ENCODE measurements around the gene OLFM2. TPM values are rescaled to one million over a fixed set of nuclear protein-coding genes. Genes with fewer than 3 reads are reported as not detected.

Gene OLFM2
- total RNA-seq, 1 experiment from 2014 or later, result 75.6 TPM

DNA sequence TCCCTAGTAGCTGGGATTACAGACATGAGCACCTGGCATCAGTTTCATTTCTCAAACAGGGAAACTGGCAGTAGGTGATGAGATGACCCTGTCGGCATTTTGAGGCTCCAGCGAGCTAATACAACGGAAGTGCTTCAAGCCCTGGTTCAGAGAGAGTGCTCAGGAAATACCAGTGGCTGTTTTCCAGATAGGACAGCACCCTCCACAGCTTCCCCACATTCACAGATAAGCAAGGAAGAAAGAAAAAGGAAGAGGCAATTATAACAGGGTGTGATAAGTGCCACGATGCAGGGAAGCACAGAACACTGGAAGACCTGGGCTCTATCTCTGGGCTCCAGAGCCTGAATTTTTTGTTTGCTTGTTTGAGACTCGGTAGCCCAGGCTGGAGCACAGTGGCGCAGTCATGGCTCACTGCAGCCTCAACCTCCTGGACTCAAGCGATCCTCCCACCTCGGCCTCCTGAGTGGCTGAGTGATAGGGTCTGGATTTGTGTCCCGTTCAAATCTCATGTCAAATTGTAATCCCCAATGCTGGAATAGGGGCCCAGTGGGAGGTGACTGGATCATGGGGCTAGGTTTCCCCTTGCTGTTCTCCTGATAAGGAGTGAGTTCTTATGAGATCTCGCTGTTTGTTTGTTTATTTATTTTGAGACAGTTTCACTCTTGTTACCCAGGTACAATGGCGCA is 57.7 kb downstream of the OLFM2 start:
- peaks cover 0 to 7% (median 2%) of the 10 kb centered on the region in 3 experiments; a peak in 4 of 7 replicates for H3K36me3 Mint-ChIP-seq (ENCODE audit: insufficient read depth in 1 of 3, low read depth in 3 of 3)
- no peak overlapping the region for H3K14ac ChIP-seq (ENCODE audit: insufficient read depth, low read length)
- no peak overlapping the region for H2AK5ac ChIP-seq (ENCODE audit: insufficient read length, low read length)
- H3K27me3 Mint-ChIP-seq (ENCODE audit: low read depth), result no peaks in the 10 kb centered on the region
- no peak overlapping the region for H3K4me3 Mint-ChIP-seq
- no peak overlapping the region for H3K9ac ChIP-seq (ENCODE audit: extremely low read depth, insufficient read length, low read length)
- H3K4me1 ChIP-seq (ENCODE audit: insufficient read depth, low read length), result no peaks in the 10 kb centered on the region
- H2BK5ac ChIP-seq (ENCODE audit: insufficient read length, low read length), result no peak overlapping the region
- H2BK12ac ChIP-seq (ENCODE audit: insufficient read length, low read depth, low read length), result no peak overlapping the region
- H2BK20ac ChIP-seq (ENCODE audit: low read depth, low read length, poor library complexity, severe bottlenecking), result no peak overlapping the region
- H3T11ph ChIP-seq (ENCODE audit: low read length), result no peak overlapping the region
- H3K23me2 ChIP-seq (ENCODE audit: insufficient read length, low read depth, low read length, poor library complexity, severe bottlenecking), result no peaks in the 10 kb centered on the region
- peaks cover 15 to 26% of the 10 kb centered on the region in 2 experiments for H3K4me1 Mint-ChIP-seq
- no peak overlapping the region for H2BK120ac ChIP-seq (ENCODE audit: low read depth, low read length, poor library complexity, severe bottlenecking)
- H3K4ac ChIP-seq (ENCODE audit: low read depth, low read length), result no peak overlapping the region
- no peaks in the 10 kb centered on the region for H3K27me3 ChIP-seq (ENCODE audit: insufficient read depth, low read length)
- no peak overlapping the region for H2AFZ ChIP-seq (ENCODE audit: low read length)
- no peak overlapping the region for H4K5ac ChIP-seq (ENCODE audit: insufficient read length, low read depth, low read length)
- no peak overlapping the region for H4K91ac ChIP-seq (ENCODE audit: insufficient read length, low read depth, low read length)
- no peak overlapping the region for H3K27ac ChIP-seq (ENCODE audit: insufficient read length, low read depth, low read length)
- no peak for DNase-seq
- H3K23ac ChIP-seq (ENCODE audit: insufficient read length, low read depth, low read length), result no peak overlapping the region
- H3K18ac ChIP-seq (ENCODE audit: insufficient read length, low read depth, low read length), result no peak overlapping the region
- no CpG with 5 or more reads among the region's 11 CpGs for WGBS (ENCODE audit: extremely low coverage, insufficient read length, low lambda C conversion rate)
- no peak overlapping the region for H3K27ac Mint-ChIP-seq
- H4K8ac ChIP-seq (replicated peaks; ENCODE audit: insufficient read length, low read depth, low read length), result no peak overlapping the region
- no peaks in the 10 kb centered on the region for H4K20me1 ChIP-seq (ENCODE audit: control insufficient read depth, insufficient read depth, insufficient read length)
- no peak overlapping the region for H3K56ac ChIP-seq (ENCODE audit: insufficient read length, low read depth, low read length)
- H2BK15ac ChIP-seq (ENCODE audit: low read depth, low read length), result no peak overlapping the region
- TF ChIP-seq CTCF (conservative IDR thresholded peaks at IDR 0.05), result no peak
- H3K9me3 ChIP-seq (ENCODE audit: control insufficient read depth, low read depth, low read length), result no peaks in the 10 kb centered on the region
- H3K4me2 ChIP-seq (ENCODE audit: insufficient read depth, insufficient read length, low read length), result no peak overlapping the region
- H3K9me3 Mint-ChIP-seq, result no peaks in the 10 kb centered on the region
- H3K79me1 ChIP-seq (ENCODE audit: insufficient read depth, low read depth, low read length, poor library complexity, severe bottlenecking), result no peaks in the 10 kb centered on the region
- no peaks in the 10 kb centered on the region for H3K79me2 ChIP-seq (ENCODE audit: insufficient read depth, low read length)
